HG03460 (cell line): ENCODE results near the gene MOSPD3.
A peak's percentile ranks its signal among the peaks of the same experiment; 100 is the strongest.

Experiments used
- ATAC-seq: cut with Tn5 transposase; IDR thresholded peaks from one replicate; pipeline ENCODE4 v1.9.1; 2021; ENCODE audit not compliant: unreplicated experiment

Gene MOSPD3

GRCh38 chr7:100590077-100590737, 22.1 kb upstream of the MOSPD3 start:
- ATAC-seq: no peak

- no peak for ATAC-seq
Observed at GRCh38 chr7:100591596-100591995, 20.7 kb upstream of the MOSPD3 start.

GRCh38 chr7:100595188-100595587, 17.2 kb upstream of the MOSPD3 start:
- no peak for ATAC-seq

GRCh38 chr7:100598425-100598824, 13.9 kb upstream of the MOSPD3 start:
- ATAC-seq: no peak

GRCh38 chr7:100599911-100600729, 12.2 kb upstream of the MOSPD3 start:
- ATAC-seq: no peak

- no peak for ATAC-seq
Observed at GRCh38 chr7:100600730-100601038, 11.7 kb upstream of the MOSPD3 start.

GRCh38 chr7:100602889-100603725, 9.2 kb upstream of the MOSPD3 start:
- ATAC-seq: no peak

- ATAC-seq: no peak
Observed at GRCh38 chr7:100603726-100604027, 8.7 kb upstream of the MOSPD3 start.

GRCh38 chr7:100604028-100604975, 8.0 kb upstream of the MOSPD3 start:
- ATAC-seq: peak; percentile 56

GRCh38 chr7:100604976-100605911, 7.1 kb upstream of the MOSPD3 start:
- ATAC-seq: no peak

- no peak for ATAC-seq
Observed at GRCh38 chr7:100606313-100606712, 6.0 kb upstream of the MOSPD3 start.

GRCh38 chr7:100607111-100607510, 5.2 kb upstream of the MOSPD3 start:
- no peak for ATAC-seq

- no peak for ATAC-seq
Observed at GRCh38 chr7:100609958-100610357, 2.4 kb upstream of the MOSPD3 start.

- no peak for ATAC-seq
Observed at GRCh38 chr7:100612730-100613390, 520 bp downstream of the MOSPD3 start.

- no peak for ATAC-seq
Observed at GRCh38 chr7:100613412-100614175, 1.3 kb downstream of the MOSPD3 start.

GRCh38 chr7:100614308-100614861, 2.0 kb downstream of the MOSPD3 start:
- ATAC-seq: no peak

GRCh38 chr7:100620239-100620638, 7.9 kb downstream of the MOSPD3 start:
- ATAC-seq: no peak

GRCh38 chr7:100620804-100621203, 8.5 kb downstream of the MOSPD3 start:
- no peak for ATAC-seq
